WERI-Rb-1 (cell line): ENCODE measurements around the gene SLC9A5.

Source experiments
- DNase-seq: peaks from one replicate; pipeline ENCODE4 v3.0.0-alpha.2; 2020
- H3K27ac ChIP-seq: fragments of 250-450 bp; sonication (Bioruptor Pico); 2 replicates; pipeline ENCODE4 v1.5.1; 2020; ENCODE audit warnings: mild to moderate bottlenecking, moderate library complexity
- H3K27me3 ChIP-seq: fragments of 250-450 bp; sonication (Bioruptor Pico); 2 replicates; pipeline ENCODE4 v1.5.1; 2021; ENCODE audit warnings: mild to moderate bottlenecking, low read depth, moderate library complexity; ENCODE audit not compliant: insufficient read depth, severe bottlenecking
- H3K36me3 ChIP-seq: fragments of 250-450 bp; sonication (Bioruptor Pico); 2 replicates; pipeline ENCODE4 v1.5.1; 2020; ENCODE audit warnings: mild to moderate bottlenecking, moderate library complexity
- H3K4me3 ChIP-seq: 2 replicates; pipeline ENCODE4 v1.5.1; 2011; ENCODE audit warnings: low read depth, mild to moderate bottlenecking, control low read depth, low read length
- H3K9me3 ChIP-seq: fragments of 250-450 bp; sonication (Bioruptor Pico); 2 replicates; pipeline ENCODE4 v1.5.1; 2021; ENCODE audit warnings: mild to moderate bottlenecking, moderate library complexity; ENCODE audit not compliant: severe bottlenecking
- TF ChIP-seq, protein P1 (sequence below): IDR thresholded peaks from 2 replicates; pipeline ENCODE4 v1.5.1; 2011; ENCODE audit warnings: low read depth, mild to moderate bottlenecking, control low read depth, inconsistent platforms, low read length

Gene SLC9A5

DNA sequence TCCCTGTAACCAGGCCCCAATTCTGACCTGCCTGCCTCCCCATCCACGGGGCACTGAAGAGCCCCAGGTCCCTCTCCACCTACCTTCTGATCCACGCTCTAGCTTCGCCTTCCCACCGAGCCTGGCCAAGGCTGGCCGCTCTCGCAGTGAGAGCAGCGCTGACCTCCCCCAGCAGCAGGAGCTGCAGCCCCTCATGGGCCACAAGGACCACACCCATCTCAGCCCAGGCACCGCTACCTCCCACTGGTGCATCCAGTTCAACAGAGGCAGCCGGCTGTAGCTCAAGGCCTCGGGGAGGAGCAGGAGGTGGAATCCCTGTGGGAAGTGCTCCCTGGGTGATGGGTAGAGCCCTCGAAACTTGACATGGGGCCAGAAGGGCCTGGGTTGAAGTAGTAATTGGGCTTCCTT is 22.2 kb downstream of the SLC9A5 start:
- no peak overlapping the region for H3K27ac ChIP-seq
- no peaks in the 10 kb centered on the region for H3K27me3 ChIP-seq
- TF ChIP-seq, protein P1, sequence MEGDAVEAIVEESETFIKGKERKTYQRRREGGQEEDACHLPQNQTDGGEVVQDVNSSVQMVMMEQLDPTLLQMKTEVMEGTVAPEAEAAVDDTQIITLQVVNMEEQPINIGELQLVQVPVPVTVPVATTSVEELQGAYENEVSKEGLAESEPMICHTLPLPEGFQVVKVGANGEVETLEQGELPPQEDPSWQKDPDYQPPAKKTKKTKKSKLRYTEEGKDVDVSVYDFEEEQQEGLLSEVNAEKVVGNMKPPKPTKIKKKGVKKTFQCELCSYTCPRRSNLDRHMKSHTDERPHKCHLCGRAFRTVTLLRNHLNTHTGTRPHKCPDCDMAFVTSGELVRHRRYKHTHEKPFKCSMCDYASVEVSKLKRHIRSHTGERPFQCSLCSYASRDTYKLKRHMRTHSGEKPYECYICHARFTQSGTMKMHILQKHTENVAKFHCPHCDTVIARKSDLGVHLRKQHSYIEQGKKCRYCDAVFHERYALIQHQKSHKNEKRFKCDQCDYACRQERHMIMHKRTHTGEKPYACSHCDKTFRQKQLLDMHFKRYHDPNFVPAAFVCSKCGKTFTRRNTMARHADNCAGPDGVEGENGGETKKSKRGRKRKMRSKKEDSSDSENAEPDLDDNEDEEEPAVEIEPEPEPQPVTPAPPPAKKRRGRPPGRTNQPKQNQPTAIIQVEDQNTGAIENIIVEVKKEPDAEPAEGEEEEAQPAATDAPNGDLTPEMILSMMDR, result no peak
- peaks cover 7% of the 10 kb centered on the region for H3K36me3 ChIP-seq
- no peak for DNase-seq
- H3K9me3 ChIP-seq, result no peaks in the 10 kb centered on the region
- H3K4me3 ChIP-seq, result no peak overlapping the region

DNA sequence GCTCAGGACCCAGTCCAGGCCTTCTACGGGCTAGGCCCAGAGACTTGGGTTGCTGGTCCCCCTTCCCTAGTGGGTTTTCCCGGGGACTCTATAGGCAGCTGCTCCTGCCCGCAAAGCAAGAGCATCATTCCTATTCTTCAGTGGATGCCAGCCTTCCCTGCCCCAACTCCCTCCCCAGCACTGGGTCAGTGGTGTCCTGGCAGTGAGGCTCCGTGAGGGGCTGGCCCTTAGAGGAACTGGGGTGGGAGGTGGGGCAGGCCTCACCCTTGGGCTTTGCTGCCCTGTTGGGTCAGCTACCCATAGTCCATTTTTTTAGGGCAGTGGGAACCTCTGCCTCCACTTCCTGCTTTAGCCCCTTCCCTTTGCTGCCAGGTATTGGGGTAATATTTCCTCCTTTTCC is 22.7 kb downstream of the SLC9A5 start:
- DNase-seq, result no peak
- H3K4me3 ChIP-seq, result no peak overlapping the region
- H3K36me3 ChIP-seq, result peaks cover 12% of the 10 kb centered on the region
- TF ChIP-seq, protein P1, result no peak
- no peaks in the 10 kb centered on the region for H3K9me3 ChIP-seq
- no peaks in the 10 kb centered on the region for H3K27me3 ChIP-seq
- H3K27ac ChIP-seq, result no peak overlapping the region

DNA sequence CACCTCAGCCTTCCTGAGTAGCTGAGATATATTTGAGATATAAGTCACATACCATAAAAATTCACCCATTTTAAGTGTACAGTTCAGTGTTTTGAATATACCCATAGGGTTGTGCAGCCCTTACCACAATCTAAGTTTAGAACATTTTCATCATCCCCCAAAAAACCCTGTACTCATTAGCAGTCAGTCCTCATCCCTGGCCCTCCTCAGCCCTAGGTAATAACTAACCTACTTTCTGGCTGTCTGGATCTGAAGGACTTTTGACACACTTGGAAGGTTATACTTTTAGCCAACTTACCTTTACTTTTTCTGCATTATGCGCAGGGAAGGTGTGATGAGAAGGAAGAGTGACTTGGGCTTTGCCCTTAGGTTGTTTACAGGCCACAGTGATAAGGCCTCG is 26.5 kb downstream of the SLC9A5 start:
- Histone ChIP-seq H3K27ac (no peak overlapping the region), H3K9me3 (no peaks in the 10 kb centered on the region), H3K4me3 (no peak overlapping the region), H3K36me3 (peaks cover 30% of the 10 kb centered on the region), H3K27me3 (no peaks in the 10 kb centered on the region)
- no peak for DNase-seq
- TF ChIP-seq, protein P1, result no peak

DNA sequence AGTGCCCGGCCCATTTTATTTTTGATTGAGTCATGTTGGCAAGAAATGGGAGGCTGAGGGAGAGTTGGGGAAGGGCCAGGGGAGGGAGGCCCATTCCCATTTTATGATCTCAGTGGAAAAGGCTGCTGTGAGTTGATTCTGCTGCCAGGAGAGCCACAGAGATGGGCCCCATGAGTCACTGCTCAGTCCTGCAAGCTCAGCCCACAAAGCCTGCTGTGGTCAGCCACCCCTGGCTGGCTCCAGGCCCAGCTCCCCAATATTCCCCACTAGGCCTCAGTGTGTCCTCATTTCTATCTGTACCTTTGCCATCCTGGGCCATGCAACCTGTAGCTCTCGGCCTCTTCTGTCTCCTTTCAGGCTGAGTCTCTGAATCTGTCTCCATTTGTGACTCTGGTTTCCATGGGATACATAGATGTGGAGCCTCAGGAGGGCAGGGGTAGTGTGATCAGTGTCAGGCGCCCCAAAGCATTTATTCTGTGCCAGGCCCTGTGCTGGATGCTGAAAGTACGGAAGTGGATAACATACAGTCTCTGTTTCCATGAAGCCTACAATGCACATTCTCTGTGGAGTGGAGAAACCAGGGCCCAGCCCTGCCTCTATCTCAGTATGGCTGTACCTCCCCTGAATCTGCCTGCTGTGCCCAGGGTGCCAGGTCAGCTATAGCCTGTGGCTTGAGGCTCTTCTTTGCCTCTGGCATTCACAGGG is 28.7 kb downstream of the SLC9A5 start:
- H3K27me3 ChIP-seq, result no peaks in the 10 kb centered on the region
- no peak for DNase-seq
- H3K36me3 ChIP-seq, result peaks cover 38% of the 10 kb centered on the region
- H3K9me3 ChIP-seq, result no peaks in the 10 kb centered on the region
- TF ChIP-seq, protein P1, result no peak
- no peak overlapping the region for H3K4me3 ChIP-seq
- H3K27ac ChIP-seq, result no peak overlapping the region

DNA sequence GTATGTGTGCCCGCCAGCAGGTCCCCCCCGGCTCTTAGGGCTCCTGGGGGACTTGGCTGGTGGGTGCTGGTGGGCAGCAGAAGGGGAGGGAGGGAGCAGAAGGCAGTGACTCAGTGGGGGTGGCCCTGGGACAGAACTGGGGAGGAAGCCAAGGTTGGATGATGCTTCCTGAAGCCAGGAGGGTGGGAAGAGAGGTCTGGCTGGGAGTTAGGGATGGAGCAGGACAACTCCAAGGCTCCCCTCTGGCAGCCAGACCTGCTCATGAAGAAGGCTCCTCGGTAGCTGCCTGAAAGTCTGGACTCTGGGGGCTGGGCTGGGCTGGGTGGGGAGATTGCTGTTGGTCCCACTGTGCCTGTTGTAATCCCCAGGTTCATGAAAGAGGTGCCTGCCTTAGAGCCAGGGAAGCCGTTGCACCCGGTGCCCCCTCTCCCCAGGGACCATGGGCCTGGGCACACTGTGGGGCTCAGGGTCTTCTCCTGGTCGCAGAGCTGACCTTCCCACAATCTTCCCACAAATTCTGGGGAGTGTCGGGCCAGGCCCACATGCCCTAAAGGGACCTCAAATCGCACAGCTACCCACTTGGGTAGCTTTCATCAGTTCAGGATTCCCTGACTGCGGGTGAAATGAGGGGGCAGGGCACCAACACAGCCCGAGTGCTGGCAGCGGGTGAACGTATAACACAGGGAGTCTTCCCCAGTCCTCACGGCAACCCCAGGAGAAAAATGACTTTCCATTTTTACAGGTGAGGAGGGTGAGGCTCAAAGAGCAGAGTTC is 29.4 kb downstream of the SLC9A5 start:
- peak overlapping the region; percentile 69 for H3K27ac ChIP-seq
- TF ChIP-seq, protein P1, result no peak
- H3K36me3 ChIP-seq, result peaks cover 45% of the 10 kb centered on the region
- no peak for DNase-seq
- peak overlapping the region; percentile 63 for H3K4me3 ChIP-seq
- no peaks in the 10 kb centered on the region for H3K27me3 ChIP-seq
- no peaks in the 10 kb centered on the region for H3K9me3 ChIP-seq
